ENCODE measurements around the gene KRTAP10-8.
"Not testable (repeated sequence)": the region's sequence is repeated elsewhere in the genome, so short reads cannot be mapped to it uniquely, and the experiment has no call there.

KRTAP10-8 gene

DNA sequence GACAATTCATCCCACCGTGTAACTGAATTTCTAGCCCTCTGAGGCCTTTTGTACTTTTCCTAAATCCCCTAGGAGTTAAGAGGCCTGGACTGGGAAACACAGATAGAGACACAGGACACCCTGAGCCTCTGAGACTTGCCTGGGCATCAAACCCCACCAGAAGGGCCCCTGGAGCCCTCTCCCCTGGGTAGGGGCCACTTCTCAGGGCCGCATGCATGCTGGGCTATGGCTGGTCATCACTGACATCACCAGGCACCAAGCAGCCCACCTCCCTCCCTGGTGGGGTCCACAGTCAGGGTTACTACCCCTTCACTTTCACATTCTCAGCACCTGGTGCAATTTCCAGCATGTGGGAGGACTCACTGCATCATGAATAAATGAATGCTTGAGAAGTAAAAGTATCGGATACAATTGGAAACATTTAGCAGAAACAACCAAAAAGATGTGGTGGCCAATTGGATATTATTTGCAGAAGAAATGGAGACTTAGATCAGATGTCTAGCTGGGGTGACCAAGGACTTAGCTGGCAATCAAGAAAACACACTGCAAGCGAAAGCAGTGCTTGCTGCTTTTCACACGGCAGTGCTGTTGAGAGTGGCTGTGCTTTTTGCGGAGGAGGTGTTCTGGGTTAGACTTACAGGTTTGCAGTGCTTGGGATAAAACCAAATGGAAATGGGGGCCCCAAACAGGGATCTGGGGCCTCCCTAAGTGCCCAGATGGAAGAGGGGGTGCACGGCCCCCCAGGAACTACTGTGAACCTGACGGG is 12.4 kb upstream of the KRTAP10-8 start:
- DNase-seq, result no peak

DNA sequence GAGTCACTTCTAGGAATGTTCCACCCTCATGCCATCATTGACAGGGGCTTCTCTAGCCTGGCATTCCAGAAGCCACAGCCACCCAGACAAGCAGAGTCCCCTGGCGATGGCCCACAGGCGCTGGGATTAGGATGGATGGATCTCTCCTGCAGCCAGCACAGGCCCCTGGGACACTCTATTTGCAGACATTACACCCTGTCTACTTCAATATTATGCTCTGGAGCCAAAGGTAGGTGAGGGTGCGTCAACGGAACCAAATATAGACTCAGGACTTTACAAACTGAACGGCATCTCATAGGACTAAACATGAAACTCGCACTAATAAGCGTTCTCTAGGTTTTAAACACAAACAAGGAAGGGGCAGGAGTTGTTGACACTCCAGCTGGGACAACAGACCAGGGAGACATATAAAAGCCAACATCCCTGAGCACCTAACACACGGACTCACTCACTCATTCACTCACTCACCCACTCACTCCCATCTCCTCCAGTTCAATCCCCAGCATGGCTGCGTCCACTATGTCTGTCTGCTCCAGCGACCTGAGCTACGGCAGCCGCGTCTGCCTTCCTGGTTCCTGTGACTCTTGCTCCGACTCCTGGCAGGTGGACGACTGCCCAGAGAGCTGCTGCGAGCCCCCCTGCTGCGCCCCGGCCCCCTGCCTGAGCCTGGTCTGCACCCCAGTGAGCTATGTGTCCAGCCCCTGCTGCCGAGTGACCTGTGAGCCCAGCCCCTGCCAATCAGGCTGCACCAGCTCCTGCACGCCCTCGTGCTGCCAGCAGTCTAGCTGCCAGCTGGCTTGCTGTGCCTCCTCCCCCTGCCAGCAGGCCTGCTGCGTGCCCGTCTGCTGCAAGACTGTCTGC is 11.5 kb upstream of the KRTAP10-8 start, which contains the start of gene KRTAP10-7:
Gene KRTAP10-7 (plus strand): TSS at position 480 of the 861 bp plus-strand sequence. CDS start 25 bp downstream, at position 505.
- DNase-seq, result not testable (repeated sequence)

DNA sequence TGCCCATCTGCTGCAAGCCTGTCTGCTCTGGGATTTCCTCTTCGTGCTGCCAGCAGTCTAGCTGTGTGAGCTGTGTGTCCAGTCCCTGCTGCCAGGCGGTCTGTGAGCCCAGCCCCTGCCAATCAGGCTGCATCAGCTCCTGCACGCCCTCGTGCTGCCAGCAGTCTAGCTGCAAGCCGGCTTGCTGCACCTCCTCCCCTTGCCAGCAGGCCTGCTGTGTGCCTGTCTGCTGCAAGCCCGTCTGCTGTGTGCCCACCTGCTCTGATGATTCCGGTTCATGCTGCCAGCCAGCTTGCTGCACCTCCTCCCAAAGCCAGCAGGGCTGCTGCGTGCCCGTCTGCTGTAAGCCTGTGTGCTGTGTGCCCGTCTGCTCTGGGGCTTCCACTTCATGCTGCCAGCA is 10.8 kb upstream of the KRTAP10-8 start:
- DNase-seq, result not testable (repeated sequence)

DNA sequence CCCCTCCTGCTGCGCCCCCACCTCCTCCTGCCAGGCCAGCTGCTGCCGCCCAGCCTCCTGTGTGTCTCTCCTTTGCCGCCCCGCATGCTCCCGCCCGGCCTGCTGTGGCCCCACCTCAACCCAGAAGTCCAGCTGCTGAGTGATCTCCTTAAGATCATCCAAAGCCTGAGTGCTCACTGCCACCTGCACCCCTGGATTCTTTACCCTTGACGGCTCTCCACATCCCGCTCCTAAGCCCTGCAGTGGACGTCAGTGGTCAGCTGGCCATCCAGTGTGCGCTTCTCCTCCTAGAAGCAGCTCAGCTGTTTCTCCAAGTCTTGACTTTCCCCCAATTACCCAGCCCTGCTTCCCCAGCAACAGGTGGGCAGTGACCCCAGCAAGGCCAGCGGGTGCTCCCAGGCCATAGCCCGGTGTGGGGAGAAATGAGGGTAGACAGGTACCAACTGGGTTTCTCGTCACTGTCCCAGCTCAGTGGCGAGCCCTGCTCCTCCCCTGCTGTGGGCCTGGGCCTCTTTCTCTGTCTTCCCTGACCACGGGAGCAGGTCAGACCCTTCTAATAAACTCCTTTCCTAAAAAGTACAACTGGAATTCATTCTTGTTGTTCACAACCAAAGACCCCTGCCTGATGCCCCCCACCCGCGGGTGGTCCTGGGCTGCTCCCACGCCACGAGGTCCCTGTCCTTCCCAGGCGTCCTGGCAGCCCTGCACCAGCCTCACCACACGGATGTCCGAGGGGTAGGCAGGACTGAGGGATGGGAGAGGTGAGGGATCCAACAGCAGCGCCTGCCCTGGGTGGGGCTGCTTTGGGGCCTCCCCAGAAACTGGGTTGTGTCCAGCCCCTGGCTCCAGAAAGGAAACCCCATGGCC is 10.1 kb upstream of the KRTAP10-8 start:
- DNase-seq, result no peak

DNA sequence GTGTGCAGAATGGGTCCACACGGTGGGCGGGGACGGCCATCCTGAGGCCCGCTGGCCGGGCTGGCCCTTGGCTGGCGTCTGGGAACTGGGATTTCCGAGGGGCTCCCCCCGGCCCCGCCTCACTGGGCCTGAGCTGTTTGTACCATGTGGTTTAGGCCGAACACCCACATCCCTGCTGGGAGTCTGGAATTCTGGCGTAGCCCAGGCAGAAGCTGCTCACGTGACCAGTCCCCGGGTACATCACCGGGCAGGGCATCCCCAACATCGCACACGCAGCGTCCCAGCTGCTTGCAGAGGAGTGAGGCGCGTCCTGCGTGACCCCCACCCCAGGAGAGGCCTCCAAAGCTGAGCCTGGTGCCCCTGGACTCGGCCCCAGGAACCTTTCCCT is 9.4 kb upstream of the KRTAP10-8 start:
- DNase-seq, result no peak

DNA sequence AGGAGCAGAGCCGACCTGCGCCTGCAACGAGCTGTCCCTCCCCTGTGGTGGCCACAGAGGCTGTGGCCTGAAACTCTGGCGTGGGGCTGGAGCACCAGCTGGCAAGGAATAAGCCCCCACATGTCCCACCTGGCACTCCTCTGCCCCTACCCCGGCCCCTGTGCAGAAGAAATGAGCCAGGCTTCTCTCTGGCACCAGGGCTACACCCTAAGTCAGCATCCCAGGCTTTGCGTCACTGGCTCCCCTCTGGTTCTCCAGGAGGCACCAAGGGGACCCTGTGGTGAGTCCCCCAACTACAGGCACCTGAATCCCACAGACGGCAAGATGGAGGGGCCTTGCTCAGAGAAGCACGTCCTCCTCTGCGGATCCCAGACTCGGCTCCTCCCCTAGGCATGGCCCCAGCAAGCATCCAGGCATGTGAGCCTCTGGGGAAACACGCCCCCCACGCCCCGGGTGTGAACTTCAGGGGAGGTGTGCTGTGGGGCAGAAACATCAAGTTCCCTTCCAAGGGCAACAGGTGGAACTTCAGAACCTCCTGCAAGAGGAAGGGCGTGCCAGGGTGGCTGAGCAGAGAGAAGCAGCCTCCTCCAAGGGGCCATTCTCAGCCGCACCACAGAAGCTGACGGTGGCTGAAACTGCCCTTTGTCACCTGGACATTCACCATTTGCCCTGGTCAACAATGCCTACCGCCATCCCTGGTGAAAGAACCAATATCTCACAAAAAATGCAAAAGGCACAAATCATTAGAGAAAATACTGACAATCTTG is 8.6 kb upstream of the KRTAP10-8 start:
- no peak for DNase-seq

DNA sequence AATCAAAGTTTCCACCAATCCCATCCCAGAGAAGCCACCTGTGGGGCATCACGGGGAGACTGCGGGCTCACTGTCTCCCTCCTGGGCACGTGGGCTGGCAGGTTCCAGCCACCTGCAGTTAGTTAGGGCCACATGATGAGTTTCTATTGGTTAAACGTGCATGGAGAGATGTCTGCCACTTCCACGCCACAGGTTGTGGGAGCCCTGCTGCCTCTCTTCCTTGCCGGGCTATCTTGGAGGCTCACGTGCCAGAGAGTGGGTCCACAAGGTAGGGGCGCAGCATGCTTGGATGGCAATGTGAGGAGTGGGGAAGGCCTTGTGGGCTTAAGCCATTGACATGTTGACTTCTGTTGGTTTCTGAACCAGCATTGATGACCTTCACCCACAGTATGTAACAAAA is 8.0 kb upstream of the KRTAP10-8 start:
- no peak for DNase-seq

DNA sequence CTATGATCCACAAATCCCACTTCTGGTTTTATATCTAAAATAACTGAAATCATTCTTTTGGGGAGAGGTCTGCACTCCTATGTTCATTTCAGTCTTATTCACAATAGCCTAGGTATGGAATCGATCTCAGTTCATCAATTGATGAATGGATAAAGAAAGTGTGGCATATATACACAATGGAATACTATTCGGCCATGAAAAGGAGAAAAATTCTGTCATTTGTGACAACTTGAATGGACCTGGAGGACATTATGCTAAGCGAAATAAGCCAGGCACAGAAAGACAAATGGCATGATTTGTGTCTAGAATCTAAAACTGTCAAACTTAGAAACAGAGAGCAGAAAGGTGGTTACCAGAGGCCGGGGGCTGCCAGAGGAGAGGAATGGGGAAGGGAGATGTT is 5.4 kb upstream of the KRTAP10-8 start:
- DNase-seq, result no peak

DNA sequence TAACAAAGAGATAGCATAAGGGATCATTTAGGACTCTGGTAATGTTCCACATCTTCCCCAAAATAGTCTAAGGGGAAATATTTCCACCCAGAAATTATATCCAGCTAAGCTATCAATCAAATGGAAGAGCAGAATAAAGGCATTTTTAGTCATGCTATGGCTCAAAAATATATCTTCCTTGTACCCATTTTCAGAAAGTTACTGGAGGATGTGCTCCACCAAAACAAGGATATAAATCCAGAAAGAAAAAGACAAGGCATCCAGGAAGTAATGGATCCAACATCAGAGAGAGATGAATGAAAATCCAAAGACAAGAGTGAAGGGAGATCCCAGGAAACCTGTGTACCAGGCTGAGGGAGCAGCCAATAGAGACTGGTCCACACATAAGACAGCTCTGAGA is 2.7 kb upstream of the KRTAP10-8 start:
- DNase-seq, result no peak

DNA sequence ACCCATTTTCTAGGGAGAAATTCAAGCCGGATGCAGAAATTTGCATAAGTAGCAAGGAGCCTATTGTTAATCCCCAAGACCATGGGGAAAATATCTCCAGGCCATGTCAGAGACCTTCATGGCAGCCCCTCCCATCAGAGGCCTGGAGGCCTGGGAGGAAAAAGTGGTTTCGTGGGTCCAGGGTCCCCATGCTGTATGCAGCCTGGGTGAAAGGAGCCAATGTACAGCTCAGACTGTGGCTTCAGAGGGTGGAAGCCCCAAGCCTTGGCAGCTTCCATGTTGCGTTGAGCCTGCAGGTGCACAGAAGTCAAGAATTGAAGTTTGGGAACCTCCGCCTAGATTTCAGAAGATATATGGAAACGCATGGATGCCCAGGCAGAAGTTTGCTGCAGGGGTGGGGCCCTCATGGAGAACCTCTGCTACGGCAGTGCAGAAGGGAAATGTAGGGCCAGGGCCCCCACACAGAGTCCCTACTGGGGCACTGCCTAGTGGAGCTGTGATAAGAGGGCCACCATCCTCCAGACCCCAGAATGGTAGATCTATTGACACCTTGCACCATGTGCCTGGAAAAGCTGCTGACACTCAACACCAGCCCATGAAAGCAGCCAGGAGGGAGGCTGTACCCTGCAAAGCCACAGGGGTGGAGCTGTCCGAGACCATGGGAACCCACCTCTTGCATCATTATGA is 1.6 kb upstream of the KRTAP10-8 start:
- not testable (repeated sequence) for DNase-seq

DNA sequence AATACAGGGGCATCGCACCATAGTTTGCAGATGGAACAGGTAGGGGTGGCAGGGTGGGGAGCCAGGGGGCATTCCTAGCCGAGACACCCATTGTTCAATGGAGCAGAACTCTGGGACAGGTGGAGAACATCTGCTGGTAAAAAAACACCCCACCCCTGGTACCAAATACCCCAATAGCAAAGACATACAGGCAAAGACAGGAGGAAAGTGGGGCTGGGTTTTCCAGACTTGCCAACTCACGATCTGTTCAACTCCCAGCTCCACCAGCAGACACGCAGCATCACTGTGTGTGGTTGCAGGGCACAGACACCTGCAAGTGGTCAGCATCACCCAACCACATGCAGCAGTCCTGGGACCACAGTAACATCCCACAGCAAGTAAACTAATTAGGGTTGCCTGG is 328 bp upstream of the KRTAP10-8 start:
- no peak for DNase-seq

DNA sequence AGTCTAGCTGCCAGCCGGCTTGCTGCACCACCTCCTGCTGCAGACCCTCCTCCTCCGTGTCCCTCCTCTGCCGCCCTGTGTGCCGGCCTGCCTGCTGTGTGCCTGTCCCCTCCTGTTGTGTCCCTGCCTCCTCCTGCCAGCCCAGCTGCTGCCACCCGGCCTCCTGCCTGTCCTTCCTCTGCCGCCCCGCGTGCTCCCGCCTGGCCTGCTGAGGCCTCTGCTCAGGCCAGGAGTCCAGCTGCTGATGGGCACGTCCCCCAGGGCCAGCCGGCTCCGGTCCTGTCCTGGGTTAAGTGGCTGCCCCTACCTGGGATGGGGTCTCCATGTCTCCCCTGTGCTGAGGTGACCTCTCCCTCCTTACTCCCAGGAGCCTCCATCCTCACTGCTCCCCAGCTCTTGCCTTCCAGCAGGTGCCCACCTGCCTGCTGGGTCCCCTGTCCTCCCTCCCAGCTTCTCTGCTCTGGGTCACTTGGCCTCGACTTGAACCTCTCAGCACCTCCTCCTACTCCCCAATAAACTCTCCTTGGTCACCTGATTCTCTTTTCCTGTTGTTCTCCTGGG is 870 bp downstream of the KRTAP10-8 start:
- DNase-seq, result no peak

DNA sequence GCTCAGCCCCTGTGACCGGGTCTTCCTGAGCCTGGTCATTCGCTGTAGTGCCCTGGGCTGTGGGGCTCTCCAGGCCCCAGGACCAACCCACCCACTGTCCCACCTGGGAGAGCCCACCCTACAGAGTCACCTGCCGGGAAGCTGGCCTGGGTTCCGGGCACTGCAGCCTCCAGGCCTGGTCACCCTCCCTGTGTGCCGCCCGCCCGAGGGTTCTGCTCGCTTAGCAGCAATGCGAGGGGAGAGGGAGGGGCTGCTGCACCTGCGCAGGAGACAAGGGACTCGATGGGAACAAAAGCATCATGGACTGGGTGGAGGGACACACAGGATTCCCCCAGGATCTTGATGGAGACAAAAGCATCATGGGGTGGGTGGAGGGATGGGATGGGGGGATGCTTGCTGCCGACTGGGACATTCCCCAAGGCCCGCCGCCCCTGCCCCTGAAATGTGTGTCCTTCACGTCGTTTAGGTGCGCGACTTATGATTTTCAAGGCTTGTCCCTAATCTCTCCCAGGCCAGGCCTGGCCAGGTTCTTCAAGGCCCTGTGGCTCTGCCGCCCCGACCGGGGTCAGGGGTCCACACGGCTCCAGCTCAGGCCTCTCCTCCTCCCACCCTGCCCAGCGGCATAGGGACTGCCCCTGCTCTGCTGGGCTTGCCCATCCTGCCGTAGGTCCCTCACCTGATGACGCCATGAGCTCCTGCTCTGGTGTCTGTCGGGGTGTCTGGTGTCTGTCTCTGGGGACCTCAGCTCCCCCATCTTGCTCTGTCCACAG is 1.7 kb downstream of the KRTAP10-8 start:
- DNase-seq, result no peak

DNA sequence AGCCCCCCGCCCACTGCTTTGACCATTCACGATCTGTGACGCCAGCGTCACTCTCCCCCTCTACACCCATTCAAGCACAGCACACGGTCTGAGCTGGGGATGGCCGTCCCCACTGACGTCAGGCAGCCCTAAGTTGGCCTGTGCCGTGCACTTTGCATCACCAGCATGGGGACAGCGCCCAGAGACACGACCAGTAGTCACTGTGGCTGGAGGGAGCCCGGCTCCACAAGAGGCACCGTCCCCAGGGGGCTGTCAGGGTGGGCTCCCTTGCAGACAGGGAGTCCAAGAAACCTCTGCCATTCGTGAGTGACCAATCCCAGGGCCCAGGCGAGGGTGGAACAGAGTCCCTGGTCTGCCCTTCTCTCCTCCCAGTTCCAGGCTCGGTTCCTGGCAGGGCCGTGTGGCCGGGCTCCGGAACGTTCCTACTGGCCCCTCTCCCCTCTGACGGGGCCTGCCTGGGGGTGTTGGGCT is 2.3 kb downstream of the KRTAP10-8 start:
- DNase-seq, result no peak

DNA sequence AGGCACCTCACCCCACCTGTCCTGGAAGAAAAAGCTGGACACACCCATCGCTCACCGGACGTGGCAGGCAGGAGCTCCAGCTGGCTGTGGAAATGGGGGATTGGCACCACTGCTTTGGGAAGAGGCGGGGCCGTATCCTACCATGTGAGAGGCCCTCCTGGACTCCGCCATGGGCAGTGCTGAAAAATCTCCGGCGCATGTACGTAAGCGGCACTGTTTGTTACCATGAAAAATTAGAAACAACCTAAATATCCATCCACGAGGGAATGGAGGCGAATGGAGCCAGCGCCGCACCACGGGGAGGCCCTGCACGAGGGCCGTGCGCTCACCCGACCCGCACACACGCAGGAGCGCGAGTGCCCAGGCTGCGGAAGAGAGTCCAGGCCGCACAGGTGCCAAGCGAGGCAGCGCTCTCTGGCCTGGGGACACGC is 3.1 kb downstream of the KRTAP10-8 start:
- no peak for DNase-seq

DNA sequence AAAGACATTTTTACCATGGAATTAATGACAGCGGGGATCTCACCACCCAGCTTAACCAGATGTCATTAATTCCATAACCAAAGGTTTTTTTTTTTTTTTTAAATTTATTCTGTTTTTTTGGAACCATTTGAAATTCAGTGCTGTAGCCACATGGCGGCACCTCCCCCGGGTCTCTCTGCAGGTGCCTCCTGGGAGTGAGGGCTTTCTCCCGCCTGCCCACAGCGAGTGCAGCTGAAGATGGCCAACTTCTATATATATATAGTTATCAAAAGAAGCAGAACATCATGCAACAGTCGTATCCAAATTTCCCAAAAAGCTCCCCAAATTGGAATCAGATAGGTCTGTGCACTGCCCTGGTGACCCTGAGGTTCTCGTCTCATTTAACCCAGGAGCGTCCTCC is 3.6 kb downstream of the KRTAP10-8 start:
- DNase-seq, result no peak

DNA sequence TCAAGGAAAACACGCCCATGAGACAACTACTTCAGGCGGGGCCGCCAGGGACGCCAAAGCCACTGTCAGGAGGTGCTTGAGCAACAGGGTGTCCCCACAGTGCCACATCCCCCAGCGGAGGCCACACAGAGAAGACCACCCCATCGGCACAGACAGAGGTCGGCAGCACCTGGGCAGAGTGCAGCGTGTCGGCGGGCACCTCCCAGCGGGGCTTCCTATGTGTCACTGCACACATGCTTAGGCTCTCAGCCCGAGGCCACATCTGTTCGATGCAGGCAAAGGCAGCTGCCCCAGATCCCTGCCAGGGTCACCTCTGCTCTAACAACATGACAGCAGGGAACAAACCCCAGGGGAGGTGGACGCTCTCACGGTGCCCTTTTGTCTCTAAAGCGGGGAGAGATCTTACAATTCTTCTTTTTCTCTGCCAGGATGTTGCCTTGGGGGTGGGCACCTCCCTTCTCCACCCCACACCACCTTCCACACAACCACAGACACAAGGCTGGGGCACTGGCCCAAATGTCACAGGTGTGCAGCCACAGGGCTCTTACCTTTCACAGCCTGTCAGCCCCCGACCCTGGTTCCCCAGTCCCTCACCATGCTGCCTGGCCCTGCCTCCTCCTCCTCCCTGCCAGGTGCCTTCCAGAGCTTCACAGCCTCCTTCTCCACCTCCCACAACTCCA is 4.2 kb downstream of the KRTAP10-8 start:
- DNase-seq, result no peak

DNA sequence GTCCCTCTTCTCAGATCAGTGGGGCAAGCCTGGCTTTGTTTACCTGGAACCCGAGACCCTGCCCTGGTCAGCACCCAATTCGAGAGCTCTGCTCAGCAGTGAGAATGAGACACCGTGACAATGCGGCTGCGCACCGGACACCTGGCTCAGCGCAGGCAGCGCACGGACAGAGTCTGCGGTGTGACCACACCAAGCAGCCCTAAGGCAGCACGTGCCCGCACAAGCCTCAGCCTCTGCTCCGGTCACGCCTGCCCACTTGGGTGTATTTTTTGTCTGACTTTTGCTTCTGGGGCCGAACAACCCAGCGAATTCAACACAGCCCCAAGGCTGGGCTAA is 4.7 kb downstream of the KRTAP10-8 start:
- no peak for DNase-seq

DNA sequence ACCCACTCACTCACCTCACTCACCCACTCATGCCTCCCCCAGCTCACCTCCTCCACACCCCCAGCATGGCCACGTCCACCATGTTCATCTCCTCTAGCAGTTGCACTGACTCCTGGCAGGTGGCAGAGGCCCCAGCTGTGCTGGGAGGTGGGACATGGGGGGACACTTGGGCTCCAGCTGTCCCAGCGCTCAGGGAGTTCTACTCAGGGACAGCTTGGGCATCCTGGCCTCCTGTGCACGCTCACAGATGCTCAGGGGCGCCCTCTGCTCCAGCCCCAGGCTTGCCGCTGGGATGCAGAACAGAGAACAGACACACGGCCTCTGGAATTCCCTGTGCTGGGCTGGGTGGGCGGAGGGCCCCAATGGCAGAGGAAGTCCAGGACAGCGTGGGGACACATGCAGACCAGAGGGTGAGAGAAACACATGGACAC is 5.2 kb downstream of the KRTAP10-8 start:
- no peak for DNase-seq

DNA sequence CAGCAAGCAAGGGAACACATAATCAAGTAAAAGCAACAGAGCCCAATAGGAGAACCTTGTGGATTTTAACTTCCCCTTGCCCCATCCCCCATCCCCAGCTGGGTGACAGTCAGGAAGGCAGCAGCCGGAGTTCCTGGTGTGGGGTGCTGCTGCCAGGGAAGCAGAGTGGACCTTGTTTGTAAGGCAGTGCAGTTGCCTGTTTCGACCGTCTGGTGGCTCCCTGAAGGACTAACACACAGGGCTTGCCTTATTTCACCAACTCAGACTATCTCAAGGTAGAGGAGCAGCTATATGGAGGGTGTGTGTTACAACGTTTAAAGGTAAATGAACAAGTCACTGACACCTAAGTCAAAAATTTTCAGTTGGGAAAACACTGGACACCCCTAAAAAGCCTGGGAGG is 6.6 kb downstream of the KRTAP10-8 start:
- DNase-seq, result no peak

Measured in activated CD4-positive, CD25-positive, alpha-beta regulatory T cell (primary cell).